K562 (cell line): Measurements from ENCODE around the gene SULT2B1. TPM values are rescaled to one million over a fixed set of nuclear protein-coding genes. Genes with fewer than 3 reads are reported as not detected.

Experiments
- BRD9 ChIP-seq: fragments of 450-650 bp; IDR thresholded peaks from 2 replicates; pipeline ENCODE4 v1.6.1; 2018; ENCODE audit warnings: low read depth; ENCODE audit not compliant: partially characterized antibody
- CREB1 ChIP-seq, 2 experiments: sonication (generic) in 1 of 2; formaldehyde crosslinking in 1 of 2; IDR thresholded peaks; 2 replicates each; pipeline versions ENCODE4 v1.6.1 to v1.8.0; 2012 to 2022; ENCODE audit warnings: inconsistent platforms in 1 of 2, mild to moderate bottlenecking in 1 of 2, missing genetic modification reagents in 1 of 2, moderate library complexity in 1 of 2
- PHF21A ChIP-seq: fragments of 450-650 bp; IDR thresholded peaks from 2 replicates; pipeline ENCODE4 v1.6.1; 2017; ENCODE audit warnings: low read depth, borderline replicate concordance
- POLR2AphosphoS5 ChIP-seq: IDR thresholded peaks from 2 replicates; pipeline ENCODE4 v1.6.1; 2011; ENCODE audit warnings: mild to moderate bottlenecking, low read depth, low read length, moderate library complexity; ENCODE audit not compliant: control insufficient read depth, insufficient read depth
- PRMT5 ChIP-seq: sonication (generic); formaldehyde crosslinking; IDR thresholded peaks from 2 replicates; pipeline ENCODE4 v1.5.0; 2020; ENCODE audit warnings: missing genetic modification reagents
- RBM14 ChIP-seq: fragments of 200-400 bp; formaldehyde crosslinking; IDR thresholded peaks from 2 replicates; pipeline ENCODE4 v1.6.1; 2018; ENCODE audit warnings: low read depth, mild to moderate bottlenecking, low read length, moderate library complexity, borderline replicate concordance; ENCODE audit not compliant: insufficient read depth
- SREBF2 ChIP-seq: sonication (generic); formaldehyde crosslinking; IDR thresholded peaks from 2 replicates; pipeline ENCODE4 v1.4.0; 2020; ENCODE audit warnings: mild to moderate bottlenecking, missing genetic modification reagents
- ZFP30 ChIP-seq: fragments of 250-450 bp; sonication (Bioruptor Pico); IDR thresholded peaks from 2 replicates; pipeline ENCODE4 v1.8.0; 2022; ENCODE audit warnings: moderate library complexity, mild to moderate bottlenecking, inconsistent platforms, borderline replicate concordance
- polyA plus RNA-seq, 8 experiments: library from polyadenylated mRNA; depleted of rRNA in 4 of 8; stranded (reverse) in 5 of 8; unstranded in 3 of 8; fragments of >200 nt; fragmentation: Nextera tagmentation in 2 of 8; fragmentation: Illumina TruSeq in 1 of 8; extraction: Ambion mirVana in 2 of 8; extraction: Trizol in 1 of 8; gene quantifications; 2 replicates each; pipeline versions ENCODE4 v1.2.1 to v1.2.3, GENCODE V29; 2011 to 2014; ENCODE audit warnings: inconsistent platforms in 1 of 8, missing spikeins in 1 of 8
- total RNA-seq, 7 experiments: library from RNA; depleted of rRNA in 6 of 7; stranded (reverse); fragments of >200 nt in 6 of 7; fragmentation: Illumina TruSeq in 2 of 7; extraction: Trizol in 2 of 7; gene quantifications; 2 replicates each; pipeline versions ENCODE4 v1.2.1 to v1.2.3, GENCODE V29; 2011 to 2021; ENCODE audit warnings: low replicate concordance in 1 of 7
- TF ChIP-seq, protein P1 (sequence below), 2 experiments: fragments of 450-650 bp; IDR thresholded peaks; 2 replicates each; pipeline ENCODE4 v1.6.1; 2018; ENCODE audit warnings: mild to moderate bottlenecking in 2 of 2, low read depth in 1 of 2; ENCODE audit not compliant: partially characterized antibody in 2 of 2
- TF ChIP-seq, protein P2 (sequence below): fragments of 450-650 bp; formaldehyde crosslinking; conservative IDR thresholded peaks from 2 replicates; pipeline ENCODE4 v1.4.0; 2022; ENCODE audit warnings: mild to moderate bottlenecking, missing genetic modification characterization
- TF ChIP-seq, protein P3 (sequence below), 2 experiments: IDR thresholded peaks; 2 replicates each; pipeline ENCODE4 v1.6.1; 2012; ENCODE audit warnings: improper control_type of control experiment in 2 of 2, low read depth in 2 of 2, low read length in 2 of 2, borderline replicate concordance in 1 of 2
- TF ChIP-seq, protein P4 (sequence below): fragments of 250-450 bp; sonication (Bioruptor Pico); IDR thresholded peaks from 2 replicates; pipeline ENCODE4 v1.9.0; 2021; ENCODE audit warnings: mild to moderate bottlenecking, inconsistent platforms
- TF ChIP-seq, protein P5 (sequence below): sonication (generic); formaldehyde crosslinking; IDR thresholded peaks from 2 replicates; pipeline ENCODE4 v1.8.1; 2022; ENCODE audit warnings: missing genetic modification reagents

SULT2B1 gene
- total and polyA plus RNA-seq, 9 of the 15 experiments (the other 6 are each of a cell fraction or from before 2014, with no cell fraction given), result 0.09 to 0.62 (median 0.22) TPM; not detected in 2

DNA sequence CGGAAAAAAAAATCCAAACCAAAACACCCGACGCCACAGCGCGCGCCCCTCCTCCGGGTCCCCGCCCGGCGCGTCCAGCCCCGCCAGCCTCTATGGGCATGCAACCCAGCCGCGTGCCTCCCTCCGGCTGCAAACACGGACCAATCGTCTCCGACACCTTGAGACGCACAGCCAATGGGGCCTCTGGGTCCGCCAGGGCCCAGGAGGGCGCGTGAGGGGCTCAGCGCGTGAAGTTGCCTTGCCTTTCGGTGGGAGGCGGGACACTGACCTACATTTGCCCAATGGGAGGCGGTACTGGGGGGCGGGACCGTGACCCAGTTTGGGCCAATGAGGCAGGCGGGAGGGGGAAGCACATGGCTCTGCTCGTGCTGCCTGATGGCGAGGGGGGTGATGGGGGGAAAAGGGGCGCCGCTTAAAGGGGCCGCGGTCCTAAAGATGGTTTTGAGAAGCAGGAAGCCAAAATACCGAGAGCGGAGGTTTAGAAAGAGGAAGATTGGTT lies 85.5 kb downstream of the SULT2B1 start (continued):
- TF ChIP-seq POLR2AphosphoS5, result no peak; the same call in 1 of the 2 replicates
- TF ChIP-seq SREBF2 (CRISPR knock-in tag), result no peak
- peak; percentile 43 for TF ChIP-seq BRD9
- no peak for TF ChIP-seq RBM14
- no peak for TF ChIP-seq ZFP30 (CRISPR knock-in tag)
- TF ChIP-seq CREB1 (IDR thresholded peaks at IDR 0.05), result peak; percentile 61
- TF ChIP-seq CREB1 (CRISPR knock-in tag; IDR thresholded peaks at IDR 0.05), result peak; percentile 88
- TF ChIP-seq PHF21A, result no peak
- TF ChIP-seq, protein P1, sequence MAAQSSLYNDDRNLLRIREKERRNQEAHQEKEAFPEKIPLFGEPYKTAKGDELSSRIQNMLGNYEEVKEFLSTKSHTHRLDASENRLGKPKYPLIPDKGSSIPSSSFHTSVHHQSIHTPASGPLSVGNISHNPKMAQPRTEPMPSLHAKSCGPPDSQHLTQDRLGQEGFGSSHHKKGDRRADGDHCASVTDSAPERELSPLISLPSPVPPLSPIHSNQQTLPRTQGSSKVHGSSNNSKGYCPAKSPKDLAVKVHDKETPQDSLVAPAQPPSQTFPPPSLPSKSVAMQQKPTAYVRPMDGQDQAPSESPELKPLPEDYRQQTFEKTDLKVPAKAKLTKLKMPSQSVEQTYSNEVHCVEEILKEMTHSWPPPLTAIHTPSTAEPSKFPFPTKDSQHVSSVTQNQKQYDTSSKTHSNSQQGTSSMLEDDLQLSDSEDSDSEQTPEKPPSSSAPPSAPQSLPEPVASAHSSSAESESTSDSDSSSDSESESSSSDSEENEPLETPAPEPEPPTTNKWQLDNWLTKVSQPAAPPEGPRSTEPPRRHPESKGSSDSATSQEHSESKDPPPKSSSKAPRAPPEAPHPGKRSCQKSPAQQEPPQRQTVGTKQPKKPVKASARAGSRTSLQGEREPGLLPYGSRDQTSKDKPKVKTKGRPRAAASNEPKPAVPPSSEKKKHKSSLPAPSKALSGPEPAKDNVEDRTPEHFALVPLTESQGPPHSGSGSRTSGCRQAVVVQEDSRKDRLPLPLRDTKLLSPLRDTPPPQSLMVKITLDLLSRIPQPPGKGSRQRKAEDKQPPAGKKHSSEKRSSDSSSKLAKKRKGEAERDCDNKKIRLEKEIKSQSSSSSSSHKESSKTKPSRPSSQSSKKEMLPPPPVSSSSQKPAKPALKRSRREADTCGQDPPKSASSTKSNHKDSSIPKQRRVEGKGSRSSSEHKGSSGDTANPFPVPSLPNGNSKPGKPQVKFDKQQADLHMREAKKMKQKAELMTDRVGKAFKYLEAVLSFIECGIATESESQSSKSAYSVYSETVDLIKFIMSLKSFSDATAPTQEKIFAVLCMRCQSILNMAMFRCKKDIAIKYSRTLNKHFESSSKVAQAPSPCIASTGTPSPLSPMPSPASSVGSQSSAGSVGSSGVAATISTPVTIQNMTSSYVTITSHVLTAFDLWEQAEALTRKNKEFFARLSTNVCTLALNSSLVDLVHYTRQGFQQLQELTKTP (IDR thresholded peaks at IDR 0.05; ENCODE audit: low read depth in 1 of 2, partially characterized antibody in 2 of 2), result peak in 1 of 2 experiments; percentile 54
- TF ChIP-seq, protein P2, sequence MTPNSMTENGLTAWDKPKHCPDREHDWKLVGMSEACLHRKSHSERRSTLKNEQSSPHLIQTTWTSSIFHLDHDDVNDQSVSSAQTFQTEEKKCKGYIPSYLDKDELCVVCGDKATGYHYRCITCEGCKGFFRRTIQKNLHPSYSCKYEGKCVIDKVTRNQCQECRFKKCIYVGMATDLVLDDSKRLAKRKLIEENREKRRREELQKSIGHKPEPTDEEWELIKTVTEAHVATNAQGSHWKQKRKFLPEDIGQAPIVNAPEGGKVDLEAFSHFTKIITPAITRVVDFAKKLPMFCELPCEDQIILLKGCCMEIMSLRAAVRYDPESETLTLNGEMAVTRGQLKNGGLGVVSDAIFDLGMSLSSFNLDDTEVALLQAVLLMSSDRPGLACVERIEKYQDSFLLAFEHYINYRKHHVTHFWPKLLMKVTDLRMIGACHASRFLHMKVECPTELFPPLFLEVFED (CRISPR knock-in tag), result no peak
- TF ChIP-seq, protein P3, sequence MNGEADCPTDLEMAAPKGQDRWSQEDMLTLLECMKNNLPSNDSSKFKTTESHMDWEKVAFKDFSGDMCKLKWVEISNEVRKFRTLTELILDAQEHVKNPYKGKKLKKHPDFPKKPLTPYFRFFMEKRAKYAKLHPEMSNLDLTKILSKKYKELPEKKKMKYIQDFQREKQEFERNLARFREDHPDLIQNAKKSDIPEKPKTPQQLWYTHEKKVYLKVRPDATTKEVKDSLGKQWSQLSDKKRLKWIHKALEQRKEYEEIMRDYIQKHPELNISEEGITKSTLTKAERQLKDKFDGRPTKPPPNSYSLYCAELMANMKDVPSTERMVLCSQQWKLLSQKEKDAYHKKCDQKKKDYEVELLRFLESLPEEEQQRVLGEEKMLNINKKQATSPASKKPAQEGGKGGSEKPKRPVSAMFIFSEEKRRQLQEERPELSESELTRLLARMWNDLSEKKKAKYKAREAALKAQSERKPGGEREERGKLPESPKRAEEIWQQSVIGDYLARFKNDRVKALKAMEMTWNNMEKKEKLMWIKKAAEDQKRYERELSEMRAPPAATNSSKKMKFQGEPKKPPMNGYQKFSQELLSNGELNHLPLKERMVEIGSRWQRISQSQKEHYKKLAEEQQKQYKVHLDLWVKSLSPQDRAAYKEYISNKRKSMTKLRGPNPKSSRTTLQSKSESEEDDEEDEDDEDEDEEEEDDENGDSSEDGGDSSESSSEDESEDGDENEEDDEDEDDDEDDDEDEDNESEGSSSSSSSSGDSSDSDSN (IDR thresholded peaks at IDR 0.05; ENCODE audit: borderline replicate concordance in 1 of 2, low read depth in 2 of 2, low read length in 2 of 2), result no peak
- TF ChIP-seq, protein P4, sequence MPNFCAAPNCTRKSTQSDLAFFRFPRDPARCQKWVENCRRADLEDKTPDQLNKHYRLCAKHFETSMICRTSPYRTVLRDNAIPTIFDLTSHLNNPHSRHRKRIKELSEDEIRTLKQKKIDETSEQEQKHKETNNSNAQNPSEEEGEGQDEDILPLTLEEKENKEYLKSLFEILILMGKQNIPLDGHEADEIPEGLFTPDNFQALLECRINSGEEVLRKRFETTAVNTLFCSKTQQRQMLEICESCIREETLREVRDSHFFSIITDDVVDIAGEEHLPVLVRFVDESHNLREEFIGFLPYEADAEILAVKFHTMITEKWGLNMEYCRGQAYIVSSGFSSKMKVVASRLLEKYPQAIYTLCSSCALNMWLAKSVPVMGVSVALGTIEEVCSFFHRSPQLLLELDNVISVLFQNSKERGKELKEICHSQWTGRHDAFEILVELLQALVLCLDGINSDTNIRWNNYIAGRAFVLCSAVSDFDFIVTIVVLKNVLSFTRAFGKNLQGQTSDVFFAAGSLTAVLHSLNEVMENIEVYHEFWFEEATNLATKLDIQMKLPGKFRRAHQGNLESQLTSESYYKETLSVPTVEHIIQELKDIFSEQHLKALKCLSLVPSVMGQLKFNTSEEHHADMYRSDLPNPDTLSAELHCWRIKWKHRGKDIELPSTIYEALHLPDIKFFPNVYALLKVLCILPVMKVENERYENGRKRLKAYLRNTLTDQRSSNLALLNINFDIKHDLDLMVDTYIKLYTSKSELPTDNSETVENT (CRISPR knock-in tag), result peak; percentile 59; the same call in 1 of the 2 replicates
- no peak for TF ChIP-seq PRMT5
- TF ChIP-seq, protein P5, sequence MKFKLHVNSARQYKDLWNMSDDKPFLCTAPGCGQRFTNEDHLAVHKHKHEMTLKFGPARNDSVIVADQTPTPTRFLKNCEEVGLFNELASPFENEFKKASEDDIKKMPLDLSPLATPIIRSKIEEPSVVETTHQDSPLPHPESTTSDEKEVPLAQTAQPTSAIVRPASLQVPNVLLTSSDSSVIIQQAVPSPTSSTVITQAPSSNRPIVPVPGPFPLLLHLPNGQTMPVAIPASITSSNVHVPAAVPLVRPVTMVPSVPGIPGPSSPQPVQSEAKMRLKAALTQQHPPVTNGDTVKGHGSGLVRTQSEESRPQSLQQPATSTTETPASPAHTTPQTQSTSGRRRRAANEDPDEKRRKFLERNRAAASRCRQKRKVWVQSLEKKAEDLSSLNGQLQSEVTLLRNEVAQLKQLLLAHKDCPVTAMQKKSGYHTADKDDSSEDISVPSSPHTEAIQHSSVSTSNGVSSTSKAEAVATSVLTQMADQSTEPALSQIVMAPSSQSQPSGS (CRISPR knock-in tag), result no peak
